Endothelial cell of umbilical vein (primary cell): ENCODE measurements around the gene RRP1.

ENCODE experiments used
- CTCF ChIP-seq, 2 donors: IDR thresholded peaks; 1 replicate in 1 of 2; 2 replicates in 1 of 2; pipeline ENCODE4 v1.5.1; 2011; ENCODE audit warnings: low read length in 2 of 2, mild to moderate bottlenecking in 2 of 2, moderate library complexity in 2 of 2, control low read depth in 1 of 2, inconsistent platforms in 1 of 2, low read depth in 1 of 2; ENCODE audit not compliant: insufficient read depth in 1 of 2; ENCODE audit errors: extremely low read depth in 1 of 2
- EZH2 ChIP-seq: IDR thresholded peaks from 2 replicates; pipeline ENCODE4 v1.6.1; 2012; ENCODE audit warnings: borderline replicate concordance, low read depth, mild to moderate bottlenecking, moderate library complexity, low read length, inconsistent platforms; ENCODE audit not compliant: severe bottlenecking
- FOS ChIP-seq: IDR thresholded peaks from 2 replicates; pipeline ENCODE4 v1.6.1; 2011; ENCODE audit warnings: mild to moderate bottlenecking, low read length, moderate library complexity, borderline replicate concordance; ENCODE audit not compliant: insufficient read depth
- MYC ChIP-seq: IDR thresholded peaks from one replicate; pipeline ENCODE4 v1.6.1; 2011; ENCODE audit warnings: mild to moderate bottlenecking, low read depth, low read length
- POLR2A ChIP-seq: IDR thresholded peaks from 2 replicates; pipeline ENCODE4 v1.6.1; 2012; ENCODE audit warnings: low read depth, mild to moderate bottlenecking, control low read depth, low read length
- POLR2AphosphoS5 ChIP-seq: IDR thresholded peaks from 2 replicates; pipeline ENCODE4 v1.6.1; 2012; ENCODE audit warnings: low read depth, mild to moderate bottlenecking, control low read depth, low read length, moderate library complexity; ENCODE audit not compliant: insufficient read depth
- TF ChIP-seq, protein P1 (sequence below): IDR thresholded peaks from 2 replicates; pipeline ENCODE4 v1.6.1; 2011; ENCODE audit not compliant: insufficient read depth, insufficient read length

GRCh38 chr21:43845386-43845785 lies 56.0 kb downstream of the RRP1 start:
- TF ChIP-seq CTCF (IDR thresholded peaks at IDR 0.05; ENCODE audit: extremely low read depth in 1 of 2, insufficient read depth in 1 of 2, low read depth in 1 of 2, low read length in 2 of 2), result no peak
- no peak for TF ChIP-seq POLR2A
- TF ChIP-seq EZH2, result no peak
- TF ChIP-seq, protein P1, sequence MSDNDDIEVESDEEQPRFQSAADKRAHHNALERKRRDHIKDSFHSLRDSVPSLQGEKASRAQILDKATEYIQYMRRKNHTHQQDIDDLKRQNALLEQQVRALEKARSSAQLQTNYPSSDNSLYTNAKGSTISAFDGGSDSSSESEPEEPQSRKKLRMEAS, result no peak
- TF ChIP-seq FOS, result no peak
- TF ChIP-seq POLR2AphosphoS5, result no peak
- TF ChIP-seq MYC, result no peak
